NCI-H226 (cell line): Measurements from ENCODE around the gene ZNF853.
"Not testable (repeated sequence)": the region's sequence is repeated elsewhere in the genome, so short reads cannot be mapped to it uniquely, and the experiment has no call there.

Experiments
- DNase-seq: peaks from one replicate; pipeline ENCODE4 v3.0.0-alpha.2; 2015

Gene ZNF853

GRCh38 chr7:6606866-6607583 lies 8.4 kb upstream of the ZNF853 start:
- DNase-seq, result no peak

GRCh38 chr7:6607651-6608051 lies 7.8 kb upstream of the ZNF853 start:
- DNase-seq, result no peak

GRCh38 chr7:6608081-6608480 lies 7.3 kb upstream of the ZNF853 start:
- DNase-seq, result no peak

GRCh38 chr7:6608794-6609193 lies 6.6 kb upstream of the ZNF853 start:
- no peak for DNase-seq

DNA sequence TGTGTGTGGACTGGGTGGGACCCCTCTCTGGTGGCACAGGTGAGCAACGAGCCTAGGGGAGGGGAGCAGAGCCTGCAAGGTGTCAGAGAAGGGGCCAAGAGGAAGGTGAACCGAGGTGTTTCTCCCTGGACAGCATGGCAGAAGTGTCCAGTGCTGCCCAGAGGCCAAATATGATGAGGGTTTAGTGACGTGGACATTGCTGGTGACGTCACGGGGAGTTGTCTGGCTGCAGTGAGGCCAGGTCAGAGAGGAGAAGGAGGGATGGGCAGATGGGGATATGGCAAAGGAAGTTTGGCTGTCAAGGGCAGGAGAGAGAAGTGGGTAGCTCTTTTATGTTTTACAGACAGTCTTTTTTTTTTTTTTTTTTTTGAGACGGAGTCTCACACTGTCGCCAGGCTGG lies 2.6 kb upstream of the ZNF853 start:
- no peak for DNase-seq

DNA sequence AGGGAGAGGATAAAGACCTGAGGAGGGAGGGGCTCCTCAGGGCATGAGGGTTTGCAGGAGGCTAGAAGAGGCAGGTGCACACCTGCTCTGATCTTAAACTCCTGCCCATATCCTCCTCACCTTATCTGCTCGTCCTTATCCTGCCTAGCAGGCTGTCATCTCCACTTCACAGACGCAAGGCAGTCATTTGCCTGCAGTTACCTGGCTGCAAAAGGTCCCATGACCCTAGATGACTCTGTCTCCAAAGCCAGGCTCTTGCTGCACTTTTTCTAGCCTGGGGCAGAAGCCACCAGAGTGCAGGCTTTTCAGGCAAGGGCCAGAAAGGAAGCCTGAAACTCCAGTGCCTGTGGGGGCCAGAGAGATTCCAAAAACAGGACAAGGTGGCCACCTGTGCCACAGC lies 1.7 kb upstream of the ZNF853 start:
- no peak for DNase-seq

DNA sequence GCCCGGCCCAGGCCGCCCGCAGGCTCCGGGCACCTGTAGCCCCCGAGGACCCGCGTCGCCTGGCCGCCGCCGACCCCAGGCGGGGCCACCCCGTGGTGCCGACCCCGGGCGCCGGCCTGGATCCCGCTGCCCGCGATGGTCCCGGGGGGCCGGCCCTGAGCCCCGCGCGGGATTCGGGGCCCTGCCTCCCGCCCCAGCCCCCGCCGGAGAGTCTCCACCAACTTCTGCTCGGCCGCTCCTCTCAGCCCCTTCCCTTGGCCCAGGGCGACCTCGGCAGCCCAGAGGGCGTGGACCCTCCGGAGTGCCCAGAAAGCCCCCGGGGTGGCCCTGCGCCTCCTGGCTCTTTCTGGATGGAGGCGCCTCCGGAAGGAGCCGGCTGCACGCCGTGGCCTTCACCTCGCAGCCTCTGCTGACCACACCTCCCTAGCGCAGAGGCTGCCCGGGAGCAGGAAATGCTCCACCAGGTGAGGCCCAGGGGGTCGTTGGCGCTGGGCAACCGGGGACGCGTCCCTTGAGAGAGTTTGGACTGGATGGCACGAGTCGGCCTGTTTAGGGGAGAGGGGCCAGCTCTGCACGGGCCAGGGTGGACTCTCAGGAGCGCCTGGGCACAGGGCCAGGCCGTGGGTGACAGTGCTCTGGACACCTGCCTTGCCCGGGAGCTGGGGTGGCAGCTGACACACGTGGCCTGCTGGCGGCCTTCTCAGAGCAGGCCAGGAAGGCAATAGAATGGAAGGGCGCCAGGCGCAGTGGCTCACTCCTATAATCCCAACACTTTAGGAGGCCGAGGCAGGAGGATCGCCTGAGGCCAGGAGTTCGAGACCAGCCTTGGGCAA lies 529 bp downstream of the ZNF853 start:
- DNase-seq, result peak; percentile 43

GRCh38 chr7:6616854-6617643 lies 1.6 kb downstream of the ZNF853 start:
- DNase-seq, result no peak

- DNase-seq, result no peak
Measured at GRCh38 chr7:6618621-6619020, 3.2 kb downstream of the ZNF853 start.

- no peak for DNase-seq
Measured at GRCh38 chr7:6619961-6620360, 4.6 kb downstream of the ZNF853 start.

DNA sequence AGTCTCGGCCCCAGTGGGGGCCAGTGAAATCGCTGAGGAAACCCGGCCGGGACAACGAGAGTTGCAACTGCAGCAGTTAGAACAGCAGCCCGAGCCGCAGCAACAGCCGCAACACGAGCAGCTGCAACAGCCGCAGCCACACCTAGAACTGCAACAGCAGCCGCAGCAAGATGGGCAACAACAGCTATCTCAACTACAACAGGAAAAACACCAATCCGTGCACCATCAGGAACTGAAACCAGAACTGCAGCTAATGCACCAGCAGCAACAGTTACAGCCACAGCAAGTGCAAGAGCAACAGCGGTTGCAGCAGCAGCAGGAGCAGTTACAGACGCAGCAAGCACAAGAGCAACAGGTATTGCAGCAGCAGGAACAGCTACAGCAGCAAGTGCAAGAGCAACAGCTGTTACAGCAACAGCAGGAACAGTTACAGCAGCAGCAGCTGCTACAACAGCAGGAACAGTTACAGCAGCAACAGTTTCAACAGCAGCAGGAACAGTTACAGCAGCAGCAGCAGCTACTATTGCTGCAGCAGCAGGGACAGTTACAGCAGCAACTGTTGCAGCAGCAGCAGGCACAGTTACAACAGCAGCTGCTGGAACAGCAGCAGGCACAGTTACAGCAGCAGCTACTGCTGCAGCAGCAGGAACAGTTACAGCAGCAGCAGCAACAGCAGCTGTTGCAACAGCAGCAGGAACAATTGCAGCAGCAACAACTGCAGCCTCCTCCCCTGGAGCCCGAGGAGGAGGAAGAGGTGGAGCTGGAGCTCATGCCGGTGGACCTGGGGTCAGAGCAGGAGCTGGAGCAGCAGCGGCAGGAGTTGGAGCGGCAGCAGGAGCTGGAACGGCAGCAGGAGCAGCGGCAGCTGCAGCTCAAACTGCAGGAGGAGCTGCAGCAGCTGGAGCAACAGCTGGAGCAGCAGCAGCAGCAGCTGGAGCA lies 6.1 kb downstream of the ZNF853 start:
- no peak for DNase-seq

DNA sequence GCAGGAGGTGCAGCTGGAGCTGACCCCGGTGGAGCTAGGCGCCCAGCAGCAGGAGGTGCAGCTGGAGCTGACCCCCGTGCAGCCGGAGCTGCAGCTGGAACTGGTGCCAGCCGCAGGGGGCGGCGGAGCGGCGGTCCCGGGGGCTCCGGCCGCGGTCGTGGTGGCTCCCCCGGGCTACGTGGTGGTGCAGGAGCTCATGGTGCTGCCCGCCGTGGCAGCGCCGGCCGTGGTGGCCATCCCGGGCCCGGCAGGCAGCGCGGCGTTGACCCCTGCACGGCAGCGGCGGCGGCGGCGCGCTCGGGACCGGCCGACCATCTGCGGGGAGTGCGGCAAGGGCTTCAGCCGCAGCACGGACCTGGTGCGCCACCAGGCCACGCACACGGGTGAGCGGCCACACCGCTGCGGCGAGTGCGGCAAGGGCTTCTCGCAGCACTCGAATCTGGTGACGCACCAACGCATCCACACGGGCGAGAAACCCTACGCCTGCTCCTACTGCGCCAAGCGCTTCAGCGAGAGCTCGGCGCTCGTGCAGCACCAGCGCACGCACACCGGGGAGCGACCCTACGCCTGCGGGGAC lies 6.8 kb downstream of the ZNF853 start:
- DNase-seq, result no peak

DNA sequence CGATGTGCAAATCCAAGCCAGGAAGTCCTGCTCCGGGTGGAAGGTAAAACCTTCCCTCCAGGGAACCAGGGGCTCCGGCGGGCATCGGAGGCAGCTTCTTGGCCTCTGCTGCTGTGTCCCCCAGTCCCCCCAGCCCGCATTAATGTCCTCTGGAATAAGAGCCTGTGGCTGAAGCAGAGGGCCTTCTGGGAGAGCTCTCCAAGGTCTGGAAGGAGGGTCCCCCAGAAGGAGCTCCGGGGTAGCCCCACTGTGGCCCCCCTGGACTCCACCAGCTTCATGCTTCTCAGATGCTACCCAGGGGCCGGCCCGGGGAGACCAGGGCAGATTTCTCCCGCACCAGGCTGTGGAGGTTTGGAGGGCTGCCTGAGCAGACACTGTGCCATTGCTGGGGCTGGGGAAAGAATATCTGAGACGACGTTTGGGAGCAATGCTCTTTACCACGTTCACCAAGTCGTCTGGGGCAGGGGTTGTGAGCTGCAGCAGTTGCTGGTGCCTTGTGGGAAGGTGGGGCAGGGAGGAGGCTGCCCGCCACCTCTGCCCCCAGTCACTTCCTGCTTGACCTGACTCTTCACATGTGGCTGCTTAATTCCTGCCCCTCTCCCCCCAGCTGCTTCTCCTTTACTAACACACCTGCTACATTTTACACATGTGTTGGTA lies 8.3 kb downstream of the ZNF853 start:
- no peak for DNase-seq

GRCh38 chr7:6624246-6624611 lies 8.8 kb downstream of the ZNF853 start:
- no peak for DNase-seq

DNA sequence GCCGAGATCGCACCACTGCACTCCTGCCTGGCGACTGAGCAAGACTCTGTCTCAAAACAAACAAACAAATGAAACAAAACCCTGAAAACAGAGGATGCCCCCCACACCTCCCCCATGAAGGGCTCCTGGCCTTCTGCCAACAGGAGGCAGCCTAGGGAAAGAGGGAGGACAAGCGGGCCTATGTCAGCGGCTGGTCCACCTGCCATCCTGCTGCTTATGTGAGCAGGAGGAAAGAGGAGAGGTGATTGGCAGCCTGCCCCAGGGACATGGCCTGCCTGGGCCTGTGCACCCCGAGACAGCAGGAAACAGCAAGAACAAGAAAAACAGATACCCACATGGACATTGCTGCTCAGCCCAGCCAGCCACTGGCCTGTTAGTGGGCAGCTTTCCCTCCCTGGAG lies 12.6 kb downstream of the ZNF853 start:
- no peak for DNase-seq

- DNase-seq, result no peak
Measured at GRCh38 chr7:6630007-6630849, 14.8 kb downstream of the ZNF853 start.

GRCh38 chr7:6631605-6632004 lies 16.2 kb downstream of the ZNF853 start:
- DNase-seq, result no peak

- no peak for DNase-seq
Measured at GRCh38 chr7:6634021-6634420, 18.6 kb downstream of the ZNF853 start.

DNA sequence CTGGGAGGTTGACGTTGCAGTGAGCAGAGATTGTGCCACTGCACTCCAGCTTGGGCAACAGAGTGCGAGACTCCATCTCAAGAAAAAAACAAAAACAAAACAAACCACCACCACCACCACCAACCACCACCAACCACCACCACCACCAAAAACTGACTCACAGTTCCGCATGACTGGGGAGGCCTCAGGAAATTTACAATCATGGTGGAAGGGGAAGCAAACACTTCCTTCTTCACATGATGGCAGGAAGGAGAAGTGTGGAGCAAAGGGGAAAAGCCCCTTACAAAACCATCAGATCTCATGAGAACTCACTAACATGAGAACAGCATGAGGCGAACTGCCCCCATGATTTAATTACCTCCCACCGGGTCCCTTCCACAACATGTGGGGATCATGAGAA lies 19.6 kb downstream of the ZNF853 start:
- DNase-seq, result not testable (repeated sequence)

GRCh38 chr7:6636741-6637543 lies 21.5 kb downstream of the ZNF853 start, which contains the start of gene ZNF316:
TSS of gene ZNF316 (plus strand) at chr7:6637318. CDS start at chr7:6642410, 5,092 bp downstream.
- DNase-seq, result peak; percentile 66
